Ishikawa (cell line): ENCODE data around the gene DDX42.

Source experiments
- CREB1 ChIP-seq: IDR thresholded peaks from 2 replicates; pipeline ENCODE4 v1.6.1; 2012; ENCODE audit warnings: low read depth
- EGR1 ChIP-seq: IDR thresholded peaks from 2 replicates; pipeline ENCODE4 v1.6.1; 2012
- EP300 ChIP-seq: IDR thresholded peaks from 2 replicates; pipeline ENCODE4 v1.6.1; 2012; ENCODE audit warnings: borderline replicate concordance
- RAD21 ChIP-seq: IDR thresholded peaks from 2 replicates; pipeline ENCODE4 v1.6.1; 2012; ENCODE audit warnings: low read depth
- TAF1 ChIP-seq: IDR thresholded peaks from 2 replicates; pipeline ENCODE4 v1.6.1; 2012; ENCODE audit warnings: low read depth, mild to moderate bottlenecking
- USF1 ChIP-seq: IDR thresholded peaks from 2 replicates; pipeline ENCODE4 v1.6.1; 2012
- YY1 ChIP-seq: IDR thresholded peaks from 2 replicates; pipeline ENCODE4 v1.6.1; 2012; ENCODE audit warnings: low read depth

GRCh38 chr17:63837962-63838600 is 64.1 kb downstream of the DDX42 start:
- TF ChIP-seq TAF1 (no peak), USF1 (no peak), YY1 (no peak), EP300 (no peak), RAD21 (no peak), CREB1 (no peak), EGR1 (no peak)
